DMS 273 (cell line): ENCODE data around the gene LIPA.
"Not testable (repeated sequence)": the region's sequence is repeated elsewhere in the genome, so short reads cannot be mapped to it uniquely, and the experiment has no call there.

Source experiments
- DNase-seq: peaks from one replicate; lab custom pipeline; 2025; ENCODE audit not compliant: unreplicated experiment; lab: John Stamatoyannopoulos, UW

The LIPA gene

GRCh38 chr10:89271532-89271931 is 20.0 kb upstream of the LIPA start:
- DNase-seq: no peak

DNA sequence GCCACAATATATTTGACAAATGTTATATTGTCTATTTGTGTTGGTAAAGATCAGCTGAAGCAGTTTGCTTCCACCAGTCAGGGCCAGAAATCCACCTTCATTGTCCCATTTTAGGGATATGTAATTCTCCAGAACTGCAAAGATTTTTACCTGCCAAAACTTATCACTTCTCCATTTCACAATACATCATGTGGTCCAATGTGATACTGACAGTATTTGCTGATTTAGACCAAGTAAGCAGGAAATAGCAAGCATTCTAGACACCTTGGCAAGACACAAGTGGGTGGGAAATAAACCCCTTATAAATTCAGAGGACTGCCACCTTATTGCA is 18.5 kb upstream of the LIPA start:
- no peak for DNase-seq

DNA sequence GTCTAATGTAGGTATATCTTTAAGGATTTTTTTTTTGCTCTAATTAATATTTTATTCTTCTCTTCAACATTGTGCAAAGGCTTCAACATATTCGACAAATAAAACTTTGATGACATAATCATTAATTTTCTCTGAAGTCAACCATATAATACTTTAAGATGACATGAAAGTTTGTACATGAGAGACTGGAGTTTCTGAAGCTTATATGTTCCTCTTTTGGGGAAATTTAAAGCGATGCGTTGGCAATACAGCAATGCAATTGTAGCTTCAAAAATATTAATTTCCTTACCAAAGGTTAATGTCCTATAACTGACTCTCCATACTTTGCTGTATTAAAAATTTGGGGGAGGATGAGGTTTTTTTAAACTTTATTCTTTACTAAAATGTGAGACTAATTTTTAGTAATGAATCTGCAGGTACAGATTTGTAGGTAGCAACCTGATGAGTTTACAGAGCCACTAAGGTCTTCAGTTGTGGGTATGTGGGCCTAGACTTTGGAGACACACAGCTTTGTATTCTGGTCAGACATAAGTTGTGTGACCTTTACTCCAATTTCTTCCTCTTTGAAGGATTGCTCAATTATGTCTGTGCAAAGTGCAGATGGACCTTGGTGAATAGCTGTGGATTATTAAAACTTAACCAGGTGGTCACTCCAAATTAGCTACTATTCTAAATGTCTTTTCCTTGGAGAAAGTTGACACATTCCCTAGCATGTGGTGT is 18.0 kb upstream of the LIPA start:
- DNase-seq: no peak

- no peak for DNase-seq
Observed at GRCh38 chr10:89266721-89267453, 15.3 kb upstream of the LIPA start.

GRCh38 chr10:89263531-89263930 is 12.0 kb upstream of the LIPA start:
- DNase-seq: no peak

GRCh38 chr10:89263091-89263490 is 11.5 kb upstream of the LIPA start:
- DNase-seq: no peak

GRCh38 chr10:89262086-89263051 is 10.8 kb upstream of the LIPA start:
- DNase-seq: no peak

- DNase-seq: no peak
Observed at GRCh38 chr10:89258881-89259280, 7.3 kb upstream of the LIPA start.

DNA sequence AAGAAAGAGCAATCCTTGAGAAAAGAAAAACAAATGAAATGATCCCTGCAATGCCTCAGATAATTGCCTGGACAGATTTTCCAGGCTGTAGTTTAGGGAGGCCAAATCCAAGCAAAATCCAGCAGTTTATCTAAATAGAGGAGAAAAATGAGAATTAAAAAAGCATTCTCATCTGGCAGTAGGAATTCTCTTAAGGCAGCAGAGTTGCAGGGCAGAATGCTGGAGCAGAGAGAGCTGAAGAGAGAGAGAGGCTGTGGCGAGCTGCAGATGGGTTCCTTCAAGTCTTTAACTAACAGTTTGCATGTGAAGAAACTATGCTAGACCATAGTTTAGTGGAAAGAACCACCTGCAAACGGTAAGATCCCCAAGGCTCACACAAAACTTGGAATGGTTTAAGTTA is 6.0 kb upstream of the LIPA start:
- no peak for DNase-seq

GRCh38 chr10:89256962-89257361 is 5.4 kb upstream of the LIPA start:
- DNase-seq: no peak

DNA sequence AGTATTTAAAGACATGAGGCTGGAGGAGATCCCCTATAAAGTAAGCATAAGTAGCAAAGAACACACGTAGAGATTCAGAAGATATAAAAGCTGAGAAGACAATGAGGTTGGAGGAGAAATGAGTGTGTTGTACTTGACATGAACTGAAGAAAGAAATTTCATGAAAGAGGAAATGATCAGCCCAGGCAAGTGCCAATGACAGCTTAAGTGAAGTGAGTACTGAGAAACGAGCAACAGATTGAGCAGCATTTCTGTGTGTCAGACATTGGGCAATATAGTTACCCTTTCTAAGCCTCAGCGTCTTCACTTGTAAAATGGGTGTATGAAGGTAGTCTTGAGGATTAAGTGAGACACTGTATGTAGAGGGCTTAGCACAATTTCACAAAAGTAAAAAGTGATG is 4.8 kb upstream of the LIPA start:
- no peak for DNase-seq

DNA sequence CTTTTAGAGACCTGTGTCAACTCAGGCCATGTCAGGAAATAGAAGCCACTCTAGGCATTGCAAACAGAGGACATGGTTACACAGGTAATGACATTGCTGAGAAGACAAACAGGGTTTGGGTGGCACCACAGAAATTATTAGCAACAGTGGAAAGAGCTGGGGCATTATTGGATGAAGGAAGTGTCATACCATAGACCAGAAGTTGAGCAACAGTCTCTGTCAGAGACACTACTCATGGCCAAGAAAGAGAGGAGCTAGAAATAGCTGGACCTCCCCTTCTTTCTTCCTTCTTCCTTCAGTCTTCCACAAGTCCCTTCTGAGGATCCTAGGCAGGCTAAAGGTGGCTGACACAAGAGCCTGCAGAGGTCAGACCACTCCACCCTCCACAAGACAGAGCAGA is 4.2 kb upstream of the LIPA start:
- DNase-seq: no peak

- not testable (repeated sequence) for DNase-seq
Observed at GRCh38 chr10:89255091-89255579, 3.6 kb upstream of the LIPA start.

- no peak for DNase-seq
Observed at GRCh38 chr10:89252225-89252585, 630 bp upstream of the LIPA start.

- peak; percentile 48 for DNase-seq
Observed at GRCh38 chr10:89250865-89251408, 638 bp downstream of the LIPA start.

- no peak for DNase-seq
Observed at GRCh38 chr10:89248990-89249389, 2.6 kb downstream of the LIPA start.

GRCh38 chr10:89247623-89248022 is 4.0 kb downstream of the LIPA start:
- DNase-seq: not testable (repeated sequence)

DNA sequence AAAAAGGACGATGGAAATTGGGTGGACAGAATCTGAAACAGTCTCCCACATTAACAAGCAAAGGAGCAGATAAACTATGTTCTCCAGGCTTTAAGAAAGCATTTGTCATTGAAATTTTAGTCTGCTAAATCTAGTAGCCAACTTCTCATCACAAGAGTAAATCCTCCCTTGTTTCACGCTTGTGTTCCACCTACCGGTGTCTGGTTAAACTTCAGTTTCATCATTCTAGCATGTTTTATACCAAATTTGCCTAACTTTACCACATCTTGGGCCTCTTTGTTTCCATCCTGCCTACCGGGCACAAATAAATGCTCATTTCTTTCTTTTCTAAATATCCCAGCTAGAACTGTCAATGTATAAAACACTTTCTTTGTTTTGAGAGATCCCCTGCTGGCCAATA is 5.8 kb downstream of the LIPA start:
- no peak for DNase-seq

DNA sequence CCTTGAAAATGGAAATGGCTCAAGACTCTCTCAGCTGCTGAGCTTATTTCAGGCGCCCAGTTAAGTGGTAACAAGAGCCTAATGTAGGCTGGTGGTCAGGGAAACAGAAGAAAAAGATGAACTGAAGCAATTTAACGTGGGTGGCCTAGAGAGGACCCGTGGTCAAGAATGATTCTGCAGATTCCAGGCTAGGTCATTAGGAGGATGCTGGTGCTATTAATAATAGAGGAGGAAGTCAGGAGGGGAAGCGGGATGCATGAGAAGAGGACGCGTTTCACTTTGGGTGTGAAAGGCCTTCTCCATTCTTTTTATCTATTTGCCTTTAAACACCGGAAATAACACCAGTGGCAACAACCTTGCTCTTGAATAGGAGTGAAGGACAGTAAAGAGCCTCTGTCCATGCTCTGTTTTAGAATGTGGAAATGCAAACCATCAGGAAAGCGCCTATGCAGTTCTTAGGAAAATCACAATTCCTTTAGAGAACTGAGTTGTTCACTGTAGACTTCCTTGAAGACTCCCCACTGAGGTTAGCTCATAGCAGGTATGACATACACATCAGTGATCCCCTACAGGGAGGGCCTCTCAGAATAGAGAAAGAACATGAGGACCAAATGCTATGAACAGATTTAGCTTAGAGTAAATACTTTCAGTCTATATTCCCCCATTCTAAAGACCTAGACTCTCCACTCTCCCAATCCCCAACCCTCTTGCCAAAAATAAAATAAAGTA is 8.6 kb downstream of the LIPA start:
- no peak for DNase-seq

- DNase-seq: no peak
Observed at GRCh38 chr10:89242345-89242684, 9.3 kb downstream of the LIPA start.
